Suppressor macrophage (primary cell): Measurements from ENCODE around the gene SYN1.
"Not testable (repeated sequence)": the region's sequence is repeated elsewhere in the genome, so short reads cannot be mapped to it uniquely, and the experiment has no call there.

Source experiments
- DNase-seq, 4 experiments: peaks; one replicate each; pipeline ENCODE4 v3.0.0-alpha.2; 2020 to 2022
- total RNA-seq, 17 experiments: gene quantifications; one replicate each; lab custom pipeline; 2026; ENCODE audit warnings: mixed read lengths in 6 of 17, inconsistent platforms in 3 of 17; lab: John Stamatoyannopoulos, UW

The SYN1 gene
- total RNA-seq: 0 to 0.33 (median 0.04) reads per million in 17 experiments

- peak; percentile 81 to 91 (median 85) for DNase-seq
These were observed at the start of gene SYN1 for GRCh38 chrX:47619486-47620302. Gene SYN1 (minus strand): TSS chrX:47619857. CDS start chrX:47619728, 129 bp downstream.

- DNase-seq: not testable (repeated sequence)
These were observed 46.1 kb upstream of the SYN1 start for GRCh38 chrX:47665797-47666196.

GRCh38 chrX:47664737-47665136 lies 45.1 kb upstream of the SYN1 start:
- DNase-seq: peak in 2 of 4 experiments; percentile 20 to 30

GRCh38 chrX:47662144-47662657 lies 42.5 kb upstream of the SYN1 start:
- peak; percentile 70 to 91 (median 78) for DNase-seq

DNA sequence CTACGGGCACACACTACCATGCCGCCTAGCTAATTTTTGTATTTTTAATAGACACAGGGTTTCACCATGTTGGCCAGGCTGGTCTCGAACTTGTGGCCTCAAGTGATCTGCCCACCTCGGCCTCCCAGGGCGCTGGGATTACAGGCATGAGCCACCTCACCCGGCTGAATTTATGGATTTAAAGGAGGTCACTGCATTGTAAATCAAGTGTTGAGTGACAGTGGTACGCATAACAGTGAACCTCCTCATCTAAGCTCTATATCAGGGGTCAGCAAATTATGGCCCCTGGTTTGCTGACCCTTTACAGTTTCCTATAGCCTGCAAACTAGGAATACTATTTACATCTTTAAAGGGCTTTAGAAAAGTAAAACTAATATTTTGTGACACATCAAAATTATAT lies 41.9 kb upstream of the SYN1 start:
- DNase-seq: no peak

GRCh38 chrX:47659421-47659726 lies 39.7 kb upstream of the SYN1 start:
- no peak for DNase-seq

DNA sequence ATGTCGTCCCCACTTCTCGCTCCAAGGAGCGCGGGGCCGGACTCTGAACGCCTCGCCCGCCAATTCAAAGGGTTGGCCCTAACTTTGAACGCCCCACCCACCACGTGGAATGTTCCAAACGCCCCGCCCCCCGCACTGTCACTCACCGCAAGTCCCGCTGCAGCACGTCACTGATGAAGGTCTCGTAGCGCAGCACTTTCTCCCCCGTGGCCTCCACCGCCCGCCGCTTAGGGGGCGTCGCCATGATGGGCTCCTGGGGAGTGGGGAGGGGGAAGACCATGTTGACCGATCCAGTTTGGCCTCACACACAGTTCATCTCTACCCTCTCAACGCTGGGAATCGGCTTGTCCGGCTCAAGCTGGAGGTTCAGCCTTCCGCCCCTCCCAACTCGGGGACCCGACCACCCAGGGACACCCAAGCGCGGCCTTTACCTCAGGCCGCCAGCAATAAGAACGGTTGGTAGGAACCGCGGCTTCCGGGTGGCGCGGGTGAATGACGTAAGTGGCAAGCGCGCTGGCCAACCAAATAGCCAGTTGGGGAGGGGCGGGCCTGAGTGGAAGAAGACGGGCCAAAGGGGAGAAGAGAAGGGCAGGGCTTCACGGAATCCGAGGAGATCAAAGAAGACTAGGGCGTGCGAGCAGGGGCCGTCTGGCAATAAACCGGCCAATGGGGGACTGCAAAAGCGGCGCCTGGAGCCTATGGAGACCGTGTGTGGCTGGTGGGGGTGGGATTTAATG lies 39.2 kb upstream of the SYN1 start, which contains the start of gene UXT:
UXT (minus strand) TSS at position 497 of the 737 bp plus-strand sequence; CDS start at position 244, 253 bp downstream.
- peak; percentile 94 to 97 (median 95) for DNase-seq

- no peak for DNase-seq
These were observed 38.6 kb upstream of the SYN1 start for GRCh38 chrX:47658301-47658683.

- DNase-seq: no peak
These were observed 31.6 kb upstream of the SYN1 start for GRCh38 chrX:47651043-47651905.

DNA sequence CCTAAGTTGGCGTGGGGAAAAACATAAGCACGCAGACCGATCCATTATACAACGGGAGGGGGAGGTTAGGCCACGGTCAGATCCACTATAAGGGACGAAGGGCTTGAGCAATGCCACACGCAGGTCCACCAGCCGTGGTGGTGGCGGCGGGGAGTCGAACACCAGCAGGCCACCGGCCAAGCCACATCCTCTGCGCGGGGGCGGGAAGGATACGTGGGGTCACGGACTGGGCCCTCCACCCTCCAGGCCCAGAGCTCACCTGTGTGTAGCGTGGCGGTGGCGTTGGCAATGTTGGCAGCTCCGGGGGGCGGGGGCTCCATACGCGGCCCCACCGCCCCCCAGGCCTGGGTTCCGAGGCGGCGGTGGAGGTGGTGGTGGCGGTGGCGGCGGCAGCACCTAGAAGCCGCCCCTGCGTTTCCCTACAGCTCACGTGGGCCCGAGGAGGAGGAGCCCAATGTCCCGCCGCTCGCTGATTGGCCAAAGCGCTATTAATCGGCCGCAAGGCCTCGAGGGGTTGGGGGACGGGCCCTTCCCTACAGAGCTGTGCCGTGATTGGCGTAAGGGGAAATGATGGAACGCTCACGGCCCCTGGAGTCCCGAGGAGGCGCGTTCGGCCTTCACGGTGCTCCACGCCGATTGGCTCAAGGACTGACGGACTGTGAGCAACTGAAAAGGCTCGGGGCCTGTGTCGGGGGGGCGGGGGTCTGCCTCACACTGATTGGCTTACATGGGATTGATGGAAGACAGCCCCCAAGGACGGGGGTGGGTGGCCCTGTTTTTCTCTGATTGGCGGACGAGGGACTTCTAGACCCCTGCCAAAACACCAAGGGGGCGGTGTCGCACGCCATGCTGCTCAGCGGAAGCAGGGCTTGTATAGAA lies 30.7 kb upstream of the SYN1 start, which contains the start of gene ELK1:
ELK1 (minus strand) TSS at position 400 of the 879 bp plus-strand sequence. CDS start 9,122 bp downstream, outside the sequence.
- peak; percentile 94 to 96 (median 95) for DNase-seq

GRCh38 chrX:47649781-47650163 lies 30.1 kb upstream of the SYN1 start:
- DNase-seq: no peak

GRCh38 chrX:47649271-47649670 lies 29.6 kb upstream of the SYN1 start:
- DNase-seq: peak in 1 of 4 experiments; percentile 11

- no peak for DNase-seq
These were observed 28.7 kb upstream of the SYN1 start for GRCh38 chrX:47648376-47648775.

GRCh38 chrX:47646636-47647035 lies 27.0 kb upstream of the SYN1 start:
- no peak for DNase-seq

GRCh38 chrX:47645530-47645929 lies 25.9 kb upstream of the SYN1 start:
- no peak for DNase-seq

DNA sequence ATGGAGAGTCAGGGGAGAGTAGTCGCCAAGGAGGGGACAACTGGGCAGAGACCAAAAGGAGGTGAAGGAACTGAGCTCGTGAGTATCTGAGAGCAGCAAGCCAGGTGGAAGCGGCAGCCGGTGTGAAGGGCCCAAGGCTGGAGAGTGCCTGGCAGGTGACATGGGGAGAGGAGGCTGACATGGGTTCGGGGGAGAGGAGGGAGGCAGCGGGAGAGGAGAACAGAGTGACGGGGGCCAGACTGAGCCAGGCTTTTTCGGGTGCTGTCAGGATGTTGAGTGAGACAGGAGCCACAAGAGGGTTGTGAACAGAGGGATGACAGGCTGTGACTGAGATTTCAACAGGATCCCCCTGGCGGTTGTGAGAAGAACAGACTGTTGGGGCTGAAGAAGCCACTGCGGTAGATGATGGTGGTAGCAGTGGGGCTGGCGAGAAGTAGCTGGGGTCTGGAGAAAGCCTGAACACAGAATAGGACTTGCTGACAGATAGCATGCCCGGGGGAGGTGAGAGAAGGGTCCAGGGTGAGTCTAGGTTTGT lies 25.0 kb upstream of the SYN1 start:
- peak in 3 of 4 experiments; percentile 21 to 37 (median 23) for DNase-seq

GRCh38 chrX:47643926-47644325 lies 24.3 kb upstream of the SYN1 start:
- DNase-seq: peak in 3 of 4 experiments; percentile 41 to 52 (median 43)

GRCh38 chrX:47638816-47639215 lies 19.2 kb upstream of the SYN1 start:
- no peak for DNase-seq

DNA sequence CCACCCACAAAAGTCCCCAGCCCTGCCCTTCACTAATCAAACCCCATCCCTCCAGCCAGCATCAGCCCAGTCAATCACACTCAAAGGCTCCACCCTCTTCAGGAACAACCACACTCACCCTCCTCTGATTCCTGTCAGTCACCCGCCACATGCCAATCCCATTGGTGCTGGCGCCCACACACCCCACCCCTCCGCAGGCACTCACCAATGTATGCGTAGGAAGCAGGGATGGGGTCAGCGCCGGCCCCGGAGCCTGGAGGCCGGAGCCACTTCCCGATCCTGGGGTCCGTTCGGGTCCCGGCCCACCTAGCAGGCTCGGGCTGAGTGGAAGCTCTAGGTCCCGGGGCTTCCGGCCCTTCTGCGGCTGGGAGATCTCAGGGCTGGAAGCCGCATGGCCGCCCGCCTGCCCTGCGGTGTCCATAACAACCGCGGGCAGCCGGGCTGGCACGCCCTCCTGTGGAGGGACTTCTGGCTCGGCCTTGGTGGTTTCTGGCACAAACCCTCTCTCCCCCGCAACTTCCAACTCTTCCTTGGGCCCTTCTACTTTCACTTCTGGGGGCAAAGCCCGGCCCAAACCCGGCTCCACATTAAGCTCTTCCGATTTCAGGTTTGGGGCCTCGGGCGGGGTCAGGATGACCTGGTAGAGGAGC lies 18.0 kb upstream of the SYN1 start:
- DNase-seq: peak; percentile 56 to 82 (median 73)

GRCh38 chrX:47634871-47635575 lies 15.4 kb upstream of the SYN1 start:
- DNase-seq: peak in 1 of 4 experiments; percentile 16
